ENCODE results near the gene ELP1. TPM values are rescaled to one million over a fixed set of nuclear protein-coding genes. Genes with fewer than 3 reads are reported as not detected.

Gene ELP1
- total RNA-seq, result 10 to 100 TPM; 15.0 to 20.9 (median 20.6) TPM

- TF ChIP-seq CTCF (IDR thresholded peaks at IDR 0.05; ENCODE audit: low read depth), result no peak
Measured at GRCh38 chr9:108933718-108934322, at the start of gene ELP1. Gene ELP1 (minus strand): TSS chr9:108934124. CDS start chr9:108931146, 2,978 bp downstream.

- no peak for TF ChIP-seq CTCF (IDR thresholded peaks at IDR 0.05; ENCODE audit: low read depth)
Measured at GRCh38 chr9:108980893-108981292, 47.0 kb upstream of the ELP1 start.

- TF ChIP-seq CTCF (IDR thresholded peaks at IDR 0.05; ENCODE audit: low read depth), result no peak
Measured at GRCh38 chr9:108978205-108978604, 44.3 kb upstream of the ELP1 start.

GRCh38 chr9:108973895-108974294, 40.0 kb upstream of the ELP1 start:
- TF ChIP-seq CTCF (IDR thresholded peaks at IDR 0.05; ENCODE audit: low read depth), result no peak

- TF ChIP-seq CTCF (IDR thresholded peaks at IDR 0.05; ENCODE audit: low read depth), result no peak
Measured at GRCh38 chr9:108972626-108973209, 38.8 kb upstream of the ELP1 start.

GRCh38 chr9:108972186-108972585, 38.3 kb upstream of the ELP1 start:
- TF ChIP-seq CTCF (IDR thresholded peaks at IDR 0.05; ENCODE audit: low read depth), result no peak

GRCh38 chr9:108967916-108968315, 34.0 kb upstream of the ELP1 start:
- no peak for TF ChIP-seq CTCF (IDR thresholded peaks at IDR 0.05; ENCODE audit: low read depth)

Data from subcutaneous adipose tissue (tissue), 4 donors.